Fibroblast of upper back skin (primary cell): Measurements from ENCODE around the gene HMCN1.
"Not testable (repeated sequence)": the region's sequence is repeated elsewhere in the genome, so short reads cannot be mapped to it uniquely, and the experiment has no call there.

Source experiments
- DNase-seq: peaks from one replicate; pipeline ENCODE4 v3.0.0-alpha.2; 2013

HMCN1 gene

GRCh38 chr1:185860311-185860710 is 126.1 kb downstream of the HMCN1 start:
- DNase-seq = peak; percentile 70

- DNase-seq = peak; percentile 82
These were observed 126.7 kb downstream of the HMCN1 start for GRCh38 chr1:185860859-185861258.

GRCh38 chr1:185861630-185862029 is 127.4 kb downstream of the HMCN1 start:
- DNase-seq = peak; percentile 31

- DNase-seq = no peak
These were observed 128.0 kb downstream of the HMCN1 start for GRCh38 chr1:185862235-185862634.

GRCh38 chr1:185864331-185864730 is 130.1 kb downstream of the HMCN1 start:
- DNase-seq = no peak

GRCh38 chr1:185864889-185865517 is 130.8 kb downstream of the HMCN1 start:
- peak; percentile 89 for DNase-seq

GRCh38 chr1:185869590-185869989 is 135.4 kb downstream of the HMCN1 start:
- DNase-seq = no peak

GRCh38 chr1:185871627-185872150 is 137.5 kb downstream of the HMCN1 start:
- DNase-seq = no peak

GRCh38 chr1:185874246-185874645 is 140.1 kb downstream of the HMCN1 start:
- no peak for DNase-seq

GRCh38 chr1:185880330-185880729 is 146.1 kb downstream of the HMCN1 start:
- DNase-seq = no peak

- no peak for DNase-seq
These were observed 146.7 kb downstream of the HMCN1 start for GRCh38 chr1:185880779-185881333.

GRCh38 chr1:185886046-185886445 is 151.9 kb downstream of the HMCN1 start:
- no peak for DNase-seq

GRCh38 chr1:185886671-185887070 is 152.5 kb downstream of the HMCN1 start:
- DNase-seq = no peak

- DNase-seq = not testable (repeated sequence)
These were observed 158.7 kb downstream of the HMCN1 start for GRCh38 chr1:185892831-185893403.

- peak; percentile 60 for DNase-seq
These were observed 160.6 kb downstream of the HMCN1 start for GRCh38 chr1:185894791-185895190.

- peak; percentile 27 for DNase-seq
These were observed 161.2 kb downstream of the HMCN1 start for GRCh38 chr1:185895208-185895900.

GRCh38 chr1:185896863-185897262 is 162.7 kb downstream of the HMCN1 start:
- DNase-seq = peak; percentile 39

- DNase-seq = peak; percentile 13
These were observed 172.0 kb downstream of the HMCN1 start for GRCh38 chr1:185906186-185906585.

GRCh38 chr1:185907246-185907645 is 173.1 kb downstream of the HMCN1 start:
- peak; percentile 31 for DNase-seq

GRCh38 chr1:185911978-185912377 is 177.8 kb downstream of the HMCN1 start:
- DNase-seq = no peak

- no peak for DNase-seq
These were observed 178.3 kb downstream of the HMCN1 start for GRCh38 chr1:185912504-185912903.

GRCh38 chr1:185914089-185914488 is 179.9 kb downstream of the HMCN1 start:
- peak; percentile 47 for DNase-seq

GRCh38 chr1:185916861-185917260 is 182.7 kb downstream of the HMCN1 start:
- DNase-seq = peak; percentile 21

- DNase-seq = peak; percentile 63
These were observed 183.5 kb downstream of the HMCN1 start for GRCh38 chr1:185917646-185918045.
